ENCODE measurements around the gene ARHGAP40.

The ARHGAP40 gene

GRCh38 chr20:38599410-38599882, 2.2 kb upstream of the ARHGAP40 start:
- TF ChIP-seq, protein P1, sequence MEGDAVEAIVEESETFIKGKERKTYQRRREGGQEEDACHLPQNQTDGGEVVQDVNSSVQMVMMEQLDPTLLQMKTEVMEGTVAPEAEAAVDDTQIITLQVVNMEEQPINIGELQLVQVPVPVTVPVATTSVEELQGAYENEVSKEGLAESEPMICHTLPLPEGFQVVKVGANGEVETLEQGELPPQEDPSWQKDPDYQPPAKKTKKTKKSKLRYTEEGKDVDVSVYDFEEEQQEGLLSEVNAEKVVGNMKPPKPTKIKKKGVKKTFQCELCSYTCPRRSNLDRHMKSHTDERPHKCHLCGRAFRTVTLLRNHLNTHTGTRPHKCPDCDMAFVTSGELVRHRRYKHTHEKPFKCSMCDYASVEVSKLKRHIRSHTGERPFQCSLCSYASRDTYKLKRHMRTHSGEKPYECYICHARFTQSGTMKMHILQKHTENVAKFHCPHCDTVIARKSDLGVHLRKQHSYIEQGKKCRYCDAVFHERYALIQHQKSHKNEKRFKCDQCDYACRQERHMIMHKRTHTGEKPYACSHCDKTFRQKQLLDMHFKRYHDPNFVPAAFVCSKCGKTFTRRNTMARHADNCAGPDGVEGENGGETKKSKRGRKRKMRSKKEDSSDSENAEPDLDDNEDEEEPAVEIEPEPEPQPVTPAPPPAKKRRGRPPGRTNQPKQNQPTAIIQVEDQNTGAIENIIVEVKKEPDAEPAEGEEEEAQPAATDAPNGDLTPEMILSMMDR (IDR thresholded peaks at IDR 0.05; ENCODE audit: control insufficient read depth, extremely low read depth, insufficient read depth) = no peak
- peak; percentile 55 for DNase-seq (ENCODE audit: low read depth)
- H3K4me3 ChIP-seq (ENCODE audit: low read depth, low read length) = no peak overlapping the region

DNA sequence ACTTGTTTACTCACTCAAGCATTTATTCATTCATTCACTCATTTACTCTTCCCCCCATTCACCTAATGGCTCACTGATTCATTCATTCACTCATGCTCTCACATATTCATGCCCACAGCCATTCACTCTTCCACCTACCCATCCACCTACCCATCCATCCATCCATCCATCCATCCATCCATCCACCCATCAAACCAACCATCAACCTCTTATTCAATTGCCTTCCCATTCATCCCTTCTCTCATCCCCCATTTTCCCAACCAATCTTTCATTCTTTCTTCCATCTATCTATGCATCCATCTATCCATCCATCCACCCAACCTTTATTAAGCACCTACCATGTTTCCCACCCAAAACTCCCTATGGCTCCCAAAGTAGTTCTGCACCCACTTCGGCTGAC, 1.6 kb upstream of the ARHGAP40 start:
- no peak for DNase-seq (ENCODE audit: low read depth)
- TF ChIP-seq, protein P1 (IDR thresholded peaks at IDR 0.05; ENCODE audit: control insufficient read depth, extremely low read depth, insufficient read depth) = no peak
- no peak overlapping the region for H3K4me3 ChIP-seq (ENCODE audit: low read depth, low read length)

DNA sequence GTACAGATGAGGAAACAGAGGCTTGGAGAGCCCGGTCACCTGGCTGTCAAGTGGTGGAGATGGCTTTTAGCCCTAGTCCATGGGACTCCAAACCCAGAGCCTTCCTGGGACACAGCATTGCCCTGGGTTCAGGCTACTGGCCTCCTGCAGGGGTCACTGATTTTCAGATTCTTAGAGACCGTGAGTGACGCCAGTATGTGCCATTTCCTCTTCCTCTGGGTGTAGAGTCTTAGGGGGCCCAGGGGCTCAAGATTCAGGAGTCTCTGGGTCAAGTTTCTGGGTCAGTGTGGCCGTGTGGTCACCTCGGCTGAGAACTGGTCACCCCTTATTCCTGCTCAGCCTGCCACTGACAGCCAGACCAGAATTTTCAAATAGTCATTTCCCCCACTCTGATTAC, 574 bp downstream of the ARHGAP40 start:
- TF ChIP-seq, protein P1 (IDR thresholded peaks at IDR 0.05; ENCODE audit: control insufficient read depth, extremely low read depth, insufficient read depth) = no peak
- no peak overlapping the region for H3K4me3 ChIP-seq (ENCODE audit: low read depth, low read length)
- no peak for DNase-seq (ENCODE audit: low read depth)

GRCh38 chr20:38603286-38603685, 1.7 kb downstream of the ARHGAP40 start:
- TF ChIP-seq, protein P1 (IDR thresholded peaks at IDR 0.05; ENCODE audit: control insufficient read depth, extremely low read depth, insufficient read depth) = no peak
- DNase-seq (ENCODE audit: low read depth) = no peak
- no peak overlapping the region for H3K4me3 ChIP-seq (ENCODE audit: low read depth, low read length)

DNA sequence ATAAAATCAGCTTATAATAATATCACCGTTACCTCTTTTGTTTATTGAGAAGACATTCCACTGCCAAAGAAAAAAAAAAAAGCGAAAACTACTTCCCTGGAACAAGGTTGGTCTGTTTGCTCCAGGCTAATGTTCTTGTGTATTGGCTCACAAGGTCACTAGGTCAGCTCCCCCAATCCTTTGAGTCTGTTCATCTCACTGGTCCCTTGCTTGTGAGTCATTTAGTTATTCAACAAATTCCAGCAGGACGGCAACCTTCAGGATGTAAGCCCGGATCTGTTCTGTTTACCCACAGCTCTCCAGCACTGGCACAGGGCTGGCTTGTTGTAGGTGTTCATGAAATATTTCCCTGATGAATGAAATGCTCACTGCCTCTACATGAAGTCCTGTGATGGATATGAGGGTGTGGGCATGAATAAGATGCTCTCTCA, 3.3 kb downstream of the ARHGAP40 start:
- peak; percentile 100 for DNase-seq (ENCODE audit: low read depth)

DNA sequence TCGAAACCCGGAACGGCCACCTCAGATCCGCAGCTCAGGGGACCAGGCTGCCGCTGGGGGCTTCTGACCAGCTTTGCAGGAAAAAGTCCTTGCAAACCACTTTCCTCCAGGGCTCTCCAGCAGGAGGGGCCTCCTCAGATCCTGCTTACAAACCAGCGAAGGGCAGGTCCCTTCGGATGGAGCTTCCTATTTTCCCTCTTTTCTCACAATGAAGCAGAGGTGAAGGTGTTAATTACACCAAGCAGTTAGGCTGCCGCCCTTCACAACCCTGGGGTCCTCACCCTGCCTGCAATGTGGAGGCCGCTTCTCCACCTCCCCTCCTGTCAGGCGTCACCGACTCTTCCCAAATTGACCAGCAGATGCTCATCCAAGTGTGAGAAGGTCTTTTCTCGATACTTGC, 5.7 kb downstream of the ARHGAP40 start:
- TF ChIP-seq, protein P1 (IDR thresholded peaks at IDR 0.05; ENCODE audit: control insufficient read depth, extremely low read depth, insufficient read depth) = no peak
- no peak for DNase-seq (ENCODE audit: low read depth)
- no peak overlapping the region for H3K4me3 ChIP-seq (ENCODE audit: low read depth, low read length)

More for the DNA sequence above, 3.3 kb downstream of the ARHGAP40 start:
- H3K4me3 ChIP-seq (ENCODE audit: low read depth, low read length) = no peak overlapping the region
- TF ChIP-seq, protein P1 (IDR thresholded peaks at IDR 0.05; ENCODE audit: control insufficient read depth, extremely low read depth, insufficient read depth) = no peak

DNA sequence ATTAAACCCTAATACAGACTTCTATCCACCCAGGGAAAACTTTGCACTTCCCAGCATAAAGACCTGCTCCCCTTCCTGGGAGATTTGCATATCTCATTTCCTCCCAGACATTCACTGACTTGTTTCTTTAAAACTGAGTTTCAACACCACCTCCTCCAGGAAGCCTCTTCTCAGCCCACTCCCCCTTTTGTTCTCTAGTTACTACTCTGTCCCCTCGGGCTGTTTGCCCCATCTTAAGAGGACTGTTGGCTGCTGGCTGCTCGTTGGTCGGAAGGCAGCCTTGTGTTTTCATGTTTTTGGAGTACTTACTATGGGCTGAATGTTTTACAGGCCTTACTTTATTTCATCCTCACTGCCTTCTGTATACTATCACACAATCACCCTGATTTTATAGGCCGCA, 6.6 kb downstream of the ARHGAP40 start:
- TF ChIP-seq, protein P1 (IDR thresholded peaks at IDR 0.05; ENCODE audit: control insufficient read depth, extremely low read depth, insufficient read depth) = no peak
- no peak for DNase-seq (ENCODE audit: low read depth)
- H3K4me3 ChIP-seq (ENCODE audit: low read depth, low read length) = no peak overlapping the region
